HG03520 (cell line): ENCODE measurements around the gene DNAH10.

Experiments used
- ATAC-seq: cut with Tn5 transposase; IDR thresholded peaks from one replicate; pipeline ENCODE4 v1.9.1; 2021; ENCODE audit warnings: mild to moderate bottlenecking, moderate library complexity; ENCODE audit not compliant: unreplicated experiment

The DNAH10 gene

GRCh38 chr12:123761841-123762714, at the start of gene DNAH10:
Gene DNAH10 (plus strand): TSS chr12:123762301. CDS start chr12:123762337, 36 bp downstream.
- peak; percentile 53 for ATAC-seq

- ATAC-seq, result no peak
These were observed 49.3 kb upstream of the DNAH10 start for GRCh38 chr12:123712780-123713319.

- ATAC-seq, result no peak
These were observed 48.7 kb upstream of the DNAH10 start for GRCh38 chr12:123713398-123713797.

- ATAC-seq, result no peak
These were observed 48.1 kb upstream of the DNAH10 start for GRCh38 chr12:123713823-123714585.

GRCh38 chr12:123715195-123715594, 46.9 kb upstream of the DNAH10 start:
- ATAC-seq, result no peak

GRCh38 chr12:123717350-123717749, 44.8 kb upstream of the DNAH10 start:
- no peak for ATAC-seq

GRCh38 chr12:123720141-123720814, 41.8 kb upstream of the DNAH10 start:
- no peak for ATAC-seq

- ATAC-seq, result no peak
These were observed 40.9 kb upstream of the DNAH10 start for GRCh38 chr12:123721245-123721644.

GRCh38 chr12:123723011-123723410, 39.1 kb upstream of the DNAH10 start:
- ATAC-seq, result no peak

- no peak for ATAC-seq
These were observed 38.3 kb upstream of the DNAH10 start for GRCh38 chr12:123723765-123724164.

GRCh38 chr12:123726244-123726643, 35.9 kb upstream of the DNAH10 start:
- ATAC-seq, result no peak

- no peak for ATAC-seq
These were observed 35.1 kb upstream of the DNAH10 start for GRCh38 chr12:123726962-123727361.

GRCh38 chr12:123727878-123728277, 34.2 kb upstream of the DNAH10 start:
- ATAC-seq, result no peak

GRCh38 chr12:123731596-123731995, 30.5 kb upstream of the DNAH10 start:
- no peak for ATAC-seq

- no peak for ATAC-seq
These were observed 29.9 kb upstream of the DNAH10 start for GRCh38 chr12:123732251-123732650.

GRCh38 chr12:123733229-123733628, 28.9 kb upstream of the DNAH10 start:
- ATAC-seq, result no peak

GRCh38 chr12:123734268-123734667, 27.8 kb upstream of the DNAH10 start:
- no peak for ATAC-seq

GRCh38 chr12:123741937-123742572, 20.0 kb upstream of the DNAH10 start:
- ATAC-seq, result no peak

- ATAC-seq, result no peak
These were observed 19.1 kb upstream of the DNAH10 start for GRCh38 chr12:123743002-123743401.

- no peak for ATAC-seq
These were observed 17.3 kb upstream of the DNAH10 start for GRCh38 chr12:123744836-123745235.

- ATAC-seq, result no peak
These were observed 14.8 kb upstream of the DNAH10 start for GRCh38 chr12:123747309-123747708.
